Right ventricle myocardium superior (tissue), 1 donor: ENCODE results near the gene IFNL1. TPM values are rescaled to one million over a fixed set of nuclear protein-coding genes. Genes with fewer than 3 reads are reported as not detected.
A peak's percentile ranks its signal among the peaks of the same experiment; 100 is the strongest.
"Not testable (repeated sequence)": the region's sequence is repeated elsewhere in the genome, so short reads cannot be mapped to it uniquely, and the experiment has no call there.

Source experiments
- ATAC-seq: fragments of 200-7000 bp; cut with Tn5 transposase; one replicate; pipeline ENCODE4 v1.9.1; 2020; ENCODE audit warnings: mild to moderate bottlenecking; ENCODE audit not compliant: poor library complexity
- DNase-seq: peaks from one replicate; pipeline ENCODE4 v3.0.0-alpha.2; 2020
- intact Hi-C: fragments of 100-400 bp; cut with DNase I; formaldehyde crosslinking; loops from one replicate; pipeline ENCODE4 v1.11.2; 2022
- total RNA-seq: library from RNA; stranded (reverse); fragmentation: NEBNext Ultra II Directional; extraction: Animal tissue kit (Norgen Biotek cat#: 25700); gene quantifications from one replicate; pipeline ENCODE4 v1.2.1, GENCODE V29; 2021
- donor health status: DM: no; HTN: yes; CAD: no; lungs with severe emphysema.

Gene IFNL1
- total RNA-seq, 1 donor from 2014 or later, result not detected

DNA sequence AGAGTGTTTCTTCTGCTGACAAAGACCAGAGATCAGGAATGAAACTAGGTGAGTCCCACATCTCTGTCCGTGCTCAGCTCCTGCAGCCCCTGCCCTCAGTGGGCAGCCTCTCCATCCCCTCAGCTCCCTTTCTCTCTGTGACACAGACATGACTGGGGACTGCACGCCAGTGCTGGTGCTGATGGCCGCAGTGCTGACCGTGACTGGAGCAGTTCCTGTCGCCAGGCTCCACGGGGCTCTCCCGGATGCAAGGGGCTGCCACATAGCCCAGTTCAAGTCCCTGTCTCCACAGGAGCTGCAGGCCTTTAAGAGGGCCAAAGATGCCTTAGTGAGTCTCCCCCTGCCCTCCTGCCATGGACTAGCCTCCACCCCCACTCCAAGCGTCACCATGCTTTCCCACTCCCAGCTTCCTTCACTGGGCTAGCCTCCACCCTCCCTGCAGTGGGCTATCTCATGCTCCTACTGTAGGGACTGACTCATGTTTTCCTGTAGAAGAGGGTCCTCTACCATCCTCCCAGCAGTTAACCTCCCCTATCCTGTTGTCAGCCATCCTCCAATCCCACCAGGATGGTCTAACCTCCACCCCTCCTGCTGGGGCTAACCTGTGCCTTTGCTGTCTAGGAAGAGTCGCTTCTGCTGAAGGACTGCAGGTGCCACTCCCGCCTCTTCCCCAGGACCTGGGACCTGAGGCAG, 27.5 kb upstream of the IFNL1 start:
- not testable (repeated sequence) for DNase-seq

GRCh38 chr19:39269369-39269768, 26.8 kb upstream of the IFNL1 start:
- DNase-seq, ATAC-seq, intact Hi-C loops: not testable (repeated sequence)

More for the DNA sequence above, 27.5 kb upstream of the IFNL1 start:
- intact Hi-C loops, ATAC-seq: not testable (repeated sequence)

DNA sequence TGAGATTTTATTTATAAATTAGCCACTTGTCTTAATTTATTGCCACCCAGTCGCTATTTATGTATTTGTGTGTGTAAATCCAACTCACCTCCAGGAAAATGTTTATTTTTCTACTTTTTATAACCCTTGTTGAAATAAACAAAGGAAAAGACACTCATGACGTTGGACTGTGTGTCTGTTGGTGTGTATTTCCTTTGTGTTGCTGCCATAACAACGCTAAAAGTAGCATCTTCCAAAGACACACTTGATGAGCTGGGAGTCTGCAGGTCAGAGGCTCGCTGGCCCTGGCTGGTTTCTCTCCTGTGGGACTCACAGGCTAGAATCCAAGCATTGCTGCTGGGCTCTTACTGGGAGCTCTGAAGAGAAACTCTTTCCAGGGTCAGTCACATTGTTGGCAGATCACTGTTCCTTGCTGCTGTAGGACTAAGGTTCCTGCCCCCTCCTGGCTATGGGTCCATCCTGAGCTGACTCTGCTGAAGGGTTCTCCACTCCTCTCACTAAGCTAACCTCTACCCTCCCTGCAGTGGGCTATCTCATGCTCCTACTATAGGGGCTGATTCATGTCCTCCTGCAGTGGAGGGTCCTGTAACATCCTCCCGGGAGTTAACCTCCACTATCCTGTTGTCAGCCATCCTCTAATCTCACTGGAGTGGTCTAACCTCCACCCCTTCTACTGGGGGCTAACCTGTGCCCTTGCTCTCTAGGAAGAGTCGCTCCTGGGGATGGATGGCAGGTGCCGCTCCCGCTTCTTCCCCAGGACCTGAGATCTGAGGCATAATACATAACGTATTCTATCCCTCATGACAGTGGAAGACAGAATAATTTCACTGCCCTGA, 26.0 kb upstream of the IFNL1 start:
- ATAC-seq (no peak), DNase-seq (no peak)
- intact Hi-C loops, result no loop called here

GRCh38 chr19:39273859-39274258, 22.3 kb upstream of the IFNL1 start:
- DNase-seq, intact Hi-C loops, ATAC-seq: not testable (repeated sequence)

GRCh38 chr19:39275578-39275977, 20.6 kb upstream of the IFNL1 start:
- ATAC-seq, result no peak
- DNase-seq, result no peak
- intact Hi-C loops, result no loop called here

GRCh38 chr19:39276740-39277139, 19.5 kb upstream of the IFNL1 start:
- DNase-seq, result no peak
- no peak for ATAC-seq

DNA sequence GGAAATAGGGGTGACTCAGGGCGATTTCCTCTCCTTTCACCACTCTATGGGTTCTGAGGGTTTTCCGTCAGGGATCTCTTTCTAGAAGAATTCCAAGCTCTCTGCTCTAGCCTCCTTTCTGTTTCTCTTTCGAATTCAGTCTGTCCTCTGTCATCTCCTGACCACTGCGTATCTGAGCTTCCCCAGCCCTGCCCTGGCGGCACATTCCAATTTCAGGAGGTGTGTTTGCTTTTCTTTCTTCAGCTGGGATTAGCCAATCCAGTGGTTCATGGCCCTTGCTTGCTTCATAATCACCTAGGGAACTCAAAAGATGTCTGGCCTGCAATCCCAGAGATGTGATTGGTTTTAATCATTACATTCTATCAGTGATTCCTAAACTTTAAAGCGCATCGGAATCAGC, 18.6 kb upstream of the IFNL1 start:
- no peak for ATAC-seq
- intact Hi-C loops, result no loop called here
- no peak for DNase-seq

More at GRCh38 chr19:39276740-39277139, 19.5 kb upstream of the IFNL1 start:
- intact Hi-C loops, result no loop called here

DNA sequence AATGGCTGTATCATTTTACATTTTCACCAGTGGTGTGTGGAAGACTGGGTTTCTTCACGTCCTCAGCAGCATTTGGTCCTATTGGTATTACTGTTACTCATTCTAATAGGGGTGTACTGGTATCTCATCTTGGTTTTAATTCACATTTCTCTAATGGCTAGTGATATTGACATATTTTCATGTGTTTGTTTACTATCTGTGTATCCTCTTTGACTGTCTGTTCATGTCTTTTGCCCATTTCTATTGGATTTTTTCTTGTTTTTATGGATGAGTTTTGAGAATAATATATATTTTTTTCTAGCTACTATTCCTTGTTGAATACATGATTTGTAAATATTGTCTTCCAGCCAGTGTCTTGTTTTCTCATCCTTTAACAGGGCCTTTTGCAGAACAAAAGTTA, 14.2 kb upstream of the IFNL1 start:
- ATAC-seq (no peak), DNase-seq (no peak)
- intact Hi-C loops, result no loop called here

GRCh38 chr19:39284032-39284431, 12.2 kb upstream of the IFNL1 start:
- ATAC-seq, result no peak
- DNase-seq, result no peak
- intact Hi-C loops, result no loop called here

DNA sequence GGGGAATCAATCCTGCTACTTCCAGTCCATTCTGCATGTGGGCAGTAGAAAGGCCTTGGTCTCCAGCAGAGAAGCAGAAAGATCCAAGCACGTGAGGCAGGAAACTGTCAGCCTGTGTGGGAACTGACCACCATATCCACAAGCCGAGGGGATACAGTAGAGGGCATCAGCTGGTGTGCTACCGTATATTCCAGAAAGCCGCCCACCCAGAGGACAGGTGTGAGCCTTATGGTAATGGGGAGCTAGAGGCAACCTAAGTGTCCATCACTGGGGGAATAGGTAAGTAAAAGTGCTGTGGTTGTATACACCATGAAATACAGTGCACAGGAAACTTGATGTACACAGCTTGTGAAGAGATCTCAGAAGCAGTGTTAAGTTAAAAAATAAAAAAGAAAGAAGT, 2.8 kb upstream of the IFNL1 start:
- ATAC-seq (no peak), DNase-seq (no peak)
- intact Hi-C loops, result no loop called here

GRCh38 chr19:39296906-39297305, 699 bp downstream of the IFNL1 start:
- DNase-seq (no peak), ATAC-seq (no peak)
- intact Hi-C loops, result no loop called here

GRCh38 chr19:39297931-39298634, 1.9 kb downstream of the IFNL1 start:
- intact Hi-C loops, result no loop called here
- DNase-seq (peak; percentile 52), ATAC-seq (no peak)

GRCh38 chr19:39299404-39299803, 3.2 kb downstream of the IFNL1 start:
- intact Hi-C loops, result no loop called here
- ATAC-seq, result no peak

GRCh38 chr19:39299832-39300231, 3.6 kb downstream of the IFNL1 start:
- intact Hi-C loops, result no loop called here
- ATAC-seq, result no peak
- DNase-seq, result no peak

More at GRCh38 chr19:39299404-39299803, 3.2 kb downstream of the IFNL1 start:
- DNase-seq, result no peak

DNA sequence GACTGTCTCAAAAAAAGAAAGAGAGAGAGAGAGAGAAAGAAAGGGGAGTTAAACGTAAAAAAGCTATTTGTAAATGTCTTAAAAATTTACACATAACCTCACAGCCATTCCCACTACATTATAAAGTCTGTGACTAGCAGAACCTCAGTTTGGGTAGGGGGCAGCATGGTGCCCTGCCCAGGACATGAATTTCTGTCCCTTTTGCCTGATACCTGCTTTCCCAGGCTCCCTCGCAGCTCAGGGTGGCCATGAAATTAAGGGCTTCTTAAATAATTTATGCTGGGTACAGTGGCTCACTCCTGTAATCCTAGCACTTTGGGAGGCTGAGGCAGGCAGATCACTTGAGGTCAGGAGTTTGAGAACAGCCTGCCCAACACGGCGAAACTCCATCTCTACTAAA, 4.8 kb downstream of the IFNL1 start:
- intact Hi-C loops, result no loop called here
- DNase-seq, result no peak
- ATAC-seq, result no peak

DNA sequence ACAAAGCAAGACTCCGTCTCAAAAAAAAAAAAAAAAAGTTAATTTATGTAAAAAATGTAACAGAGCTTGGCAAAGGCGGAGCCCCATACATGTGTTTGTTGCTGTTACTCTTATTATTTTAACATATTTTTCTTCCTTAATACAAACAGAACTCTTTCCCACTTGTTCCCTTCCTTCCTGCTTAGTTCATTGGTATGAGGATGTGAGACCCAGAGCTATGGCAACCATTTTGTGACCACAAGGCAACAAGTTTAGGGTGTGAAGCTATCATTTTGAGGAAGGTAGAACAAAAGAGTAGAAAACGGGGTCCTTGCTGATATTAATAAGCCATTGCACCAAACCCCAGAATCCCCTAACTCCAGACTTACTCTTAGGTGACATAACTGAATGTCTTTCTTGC, 5.4 kb downstream of the IFNL1 start:
- intact Hi-C loops, result no loop called here
- ATAC-seq (no peak), DNase-seq (no peak)

DNA sequence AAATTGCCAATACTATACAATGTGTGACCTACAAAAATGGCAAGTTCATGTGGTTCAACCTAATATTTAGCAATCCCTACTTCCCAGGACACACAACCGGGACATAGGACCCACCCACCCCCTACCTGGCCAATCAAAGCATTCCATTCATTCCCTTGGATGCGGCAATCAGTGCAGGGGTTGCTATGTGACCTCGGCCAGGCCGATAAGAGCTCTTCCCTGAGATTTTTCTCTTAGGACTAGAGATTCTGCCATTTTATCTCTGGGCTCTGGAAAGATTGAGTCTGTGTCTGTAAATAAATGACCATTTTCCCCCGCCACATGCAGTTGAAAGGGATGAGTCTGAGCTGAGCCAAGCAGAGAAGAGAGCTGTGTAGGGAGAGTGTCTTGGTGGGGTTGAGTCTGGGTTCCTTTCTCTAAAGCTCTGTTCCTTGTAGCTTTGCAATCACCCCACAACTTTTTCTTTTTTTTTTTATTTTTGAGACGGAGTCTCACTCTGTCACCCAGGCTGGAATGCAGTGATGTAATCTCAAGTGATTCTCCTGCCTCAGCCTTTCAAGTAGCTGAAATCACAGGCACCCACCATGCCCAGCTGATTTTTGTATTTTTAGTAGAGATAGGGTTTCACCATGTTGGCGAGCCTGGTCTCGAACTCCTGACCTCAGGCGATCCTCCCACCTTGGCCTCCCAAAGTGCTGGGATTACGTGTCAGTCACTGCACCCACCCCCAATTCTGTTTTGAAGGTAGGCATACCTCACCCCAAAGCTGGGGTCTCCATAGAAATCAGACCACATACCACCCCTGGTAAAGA, 7.4 kb downstream of the IFNL1 start:
- no peak for DNase-seq
- no peak for ATAC-seq
- intact Hi-C loops, result no loop called here

- intact Hi-C loops, result no loop called here
- ATAC-seq (no peak), DNase-seq (no peak)
These were observed 7.9 kb downstream of the IFNL1 start for GRCh38 chr19:39304185-39304513.
